Gastrocnemius medialis (tissue), 4 donors: ENCODE data around the gene FEZF2.

Source experiments
- CTCF ChIP-seq, 5 experiments: fragments of 450-650 bp in 3 of 5; fragments of 200-600 bp in 2 of 5; sonication (generic) in 2 of 5; IDR thresholded peaks in 4 of 5; conservative IDR thresholded peaks in 1 of 5; 1 replicate in 4 of 5; 2 replicates in 1 of 5; pipeline ENCODE4 v1.5.1; 2016 to 2019; ENCODE audit warnings: antibody characterized with exemption in 5 of 5, mild to moderate bottlenecking in 3 of 5, moderate library complexity in 3 of 5
- POLR2A ChIP-seq, 2 donors: fragments of 450-650 bp; IDR thresholded peaks; one replicate each; pipeline ENCODE4 v1.6.1; 2017; ENCODE audit warnings: antibody characterized with exemption in 2 of 2, mild to moderate bottlenecking in 2 of 2, moderate library complexity in 2 of 2

DNA sequence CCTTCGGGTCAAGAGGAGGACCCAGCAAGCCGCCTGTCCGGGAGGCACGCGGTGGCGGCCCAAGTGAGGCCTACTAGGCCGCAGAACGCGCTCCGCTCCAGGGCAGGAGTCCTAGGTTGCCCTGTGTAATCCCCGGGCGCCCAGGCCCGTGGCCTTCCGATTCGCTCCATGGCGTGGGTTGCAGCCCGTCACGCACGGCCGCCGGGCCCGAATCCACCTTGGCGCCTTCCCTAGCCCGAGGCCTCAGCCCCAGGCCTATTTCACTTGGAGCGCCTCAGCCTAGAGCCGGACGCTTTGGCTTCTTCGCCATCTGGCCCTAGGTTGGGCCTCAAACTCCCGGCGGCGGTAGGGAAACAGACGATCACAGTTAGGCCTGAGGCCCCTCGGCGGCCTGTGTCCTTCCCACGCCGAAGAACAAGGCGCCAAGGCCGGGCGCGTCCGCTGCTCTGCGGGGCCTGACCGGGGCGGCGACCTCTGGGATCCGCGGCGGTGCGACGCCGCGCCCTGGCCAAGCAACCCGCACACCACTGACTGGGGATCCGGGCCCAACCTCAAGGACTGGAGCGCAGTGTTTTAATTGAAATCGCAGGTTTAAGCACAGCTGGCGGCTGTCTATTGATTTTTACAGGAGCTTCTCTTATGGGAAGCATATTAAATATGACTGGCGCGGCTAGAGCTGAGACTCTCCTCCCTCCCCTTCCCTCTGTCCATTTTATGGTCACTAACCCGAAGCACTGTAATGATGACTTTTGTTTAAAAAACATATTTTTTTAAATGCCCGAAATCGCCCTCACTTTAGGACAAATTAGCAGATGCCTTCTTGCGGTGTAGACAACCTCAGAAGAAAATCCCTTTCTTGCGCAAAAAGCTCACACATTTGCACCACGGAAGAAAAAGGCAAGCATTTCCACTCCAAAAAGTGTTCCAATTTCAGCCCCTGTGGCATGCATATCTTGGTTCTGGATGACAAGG, 3.8 kb upstream of the FEZF2 start:
- TF ChIP-seq CTCF (IDR thresholded peaks at IDR 0.05 in 4 of 5, conservative IDR thresholded peaks at IDR 0.05 in 1 of 5) (no peak), POLR2A (IDR thresholded peaks at IDR 0.05) (no peak)
